NOMO-1 (cell line): ENCODE results near the gene WFDC10B.
"Not testable (repeated sequence)": the region's sequence is repeated elsewhere in the genome, so short reads cannot be mapped to it uniquely, and the experiment has no call there.

Experiments used
- DNase-seq, 2 experiments: peaks; one replicate each; lab custom pipeline; 2025; ENCODE audit not compliant: unreplicated experiment in 2 of 2; lab: John Stamatoyannopoulos, UW

The WFDC10B gene

DNA sequence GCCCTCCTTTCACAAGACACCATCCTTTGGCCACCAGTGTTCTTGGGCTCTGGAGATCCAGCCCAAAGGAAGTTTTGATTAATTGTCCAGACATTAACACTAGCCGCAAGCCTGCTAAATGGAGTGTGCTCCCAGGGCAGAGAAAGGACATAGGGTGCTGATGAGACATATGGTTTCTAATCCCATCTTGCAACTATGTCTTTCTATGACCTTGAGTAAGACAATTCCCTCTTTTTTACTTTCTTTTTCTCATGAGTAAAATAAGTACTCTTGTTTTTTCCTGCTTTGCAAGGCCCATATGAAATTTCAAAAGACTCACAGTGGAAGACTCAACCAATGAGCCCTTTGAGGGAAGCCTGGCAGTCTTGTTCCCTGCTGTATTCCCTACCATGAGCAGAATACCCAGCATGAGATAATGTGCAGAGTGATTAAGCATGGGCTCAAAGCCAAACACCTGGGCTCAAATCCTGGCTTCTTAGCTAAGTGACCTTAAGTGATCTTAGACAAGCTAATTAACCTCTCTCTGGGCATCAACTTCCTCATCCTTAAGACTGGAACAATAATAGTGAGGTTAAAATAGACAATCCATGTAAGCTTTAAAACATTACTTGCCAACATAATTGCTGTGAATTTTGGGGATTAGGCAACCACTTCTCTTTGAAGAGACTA is at the start of gene WFDC10B:
Gene WFDC10B (minus strand): TSS at position 51 of the 669 bp plus-strand sequence. CDS start 19,027 bp downstream, outside the sequence.
- DNase-seq: peak; percentile 28 to 67

DNA sequence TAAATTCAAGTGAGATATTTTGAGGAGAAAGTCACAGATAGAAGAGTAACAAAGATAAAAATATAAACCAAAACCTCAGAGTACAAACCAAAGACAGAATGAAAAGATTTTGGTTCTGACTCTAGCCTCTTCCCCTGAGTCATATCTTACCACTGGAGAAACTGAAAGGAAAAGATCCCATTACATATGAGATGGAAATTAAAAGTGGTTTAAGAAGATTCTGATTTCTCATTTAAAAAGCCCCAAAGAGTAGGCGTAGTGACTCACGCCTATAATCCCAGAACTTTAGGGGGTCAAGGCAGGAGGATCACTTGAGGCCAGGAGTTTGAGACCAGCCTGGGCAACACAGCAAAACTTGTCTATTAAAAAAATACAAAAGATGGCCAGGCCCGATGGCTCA is 47.9 kb upstream of the WFDC10B start:
- no peak for DNase-seq

DNA sequence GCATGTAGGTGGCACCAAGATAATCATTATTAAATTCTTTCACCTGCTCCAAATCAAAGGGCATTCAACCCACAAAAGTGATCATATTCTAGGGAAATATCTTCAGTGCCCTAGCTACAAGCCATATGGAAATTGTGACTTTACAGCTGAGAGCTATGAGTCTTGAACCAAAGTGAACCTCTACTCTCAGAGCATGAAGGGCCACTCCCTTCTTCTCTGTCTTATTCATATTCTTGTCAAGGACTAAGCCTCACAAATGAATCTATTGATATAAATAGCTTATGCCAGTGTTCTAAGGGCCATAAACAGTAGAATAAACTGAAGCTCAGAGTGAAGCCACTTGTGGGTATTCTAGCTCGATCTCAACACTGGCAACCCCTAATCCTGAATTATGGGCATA is 46.9 kb upstream of the WFDC10B start:
- DNase-seq: no peak

DNA sequence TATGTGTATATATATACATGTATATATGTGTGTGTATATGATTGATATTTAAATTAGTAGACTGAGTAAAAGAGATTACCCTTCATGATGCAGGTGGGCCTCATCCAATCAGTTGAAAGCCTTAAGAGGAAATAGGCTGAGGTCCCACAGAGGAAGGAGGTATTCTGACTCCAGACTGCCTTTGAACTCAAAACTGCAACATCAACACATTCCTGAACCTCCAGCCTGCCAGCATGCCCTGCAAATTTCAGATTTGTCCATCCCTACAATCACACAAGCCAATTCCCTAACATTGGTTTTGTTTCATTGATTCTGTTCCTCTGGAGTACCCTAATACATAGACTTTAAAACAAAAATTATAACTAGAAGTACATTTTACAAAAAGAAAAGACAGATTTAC is 40.2 kb upstream of the WFDC10B start:
- no peak for DNase-seq

DNA sequence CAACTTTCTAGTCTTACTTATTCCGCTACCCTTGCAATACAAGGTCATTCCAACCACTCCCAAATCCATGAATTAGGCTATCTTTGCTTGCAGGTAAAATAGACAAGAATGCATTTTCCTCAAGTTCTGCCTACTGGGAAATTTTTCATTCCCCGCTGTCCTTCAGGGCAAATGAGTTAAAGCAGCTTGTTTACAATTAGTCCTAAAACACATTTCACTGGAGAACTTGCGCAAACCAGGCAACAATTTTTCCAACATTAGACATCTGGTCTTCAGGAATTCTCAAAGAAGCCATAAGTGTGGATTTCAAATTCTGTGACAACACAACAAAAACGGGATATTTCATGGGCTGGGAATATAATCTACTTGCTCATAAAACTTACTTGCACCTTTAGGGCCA is 37.8 kb upstream of the WFDC10B start:
- DNase-seq: no peak

DNA sequence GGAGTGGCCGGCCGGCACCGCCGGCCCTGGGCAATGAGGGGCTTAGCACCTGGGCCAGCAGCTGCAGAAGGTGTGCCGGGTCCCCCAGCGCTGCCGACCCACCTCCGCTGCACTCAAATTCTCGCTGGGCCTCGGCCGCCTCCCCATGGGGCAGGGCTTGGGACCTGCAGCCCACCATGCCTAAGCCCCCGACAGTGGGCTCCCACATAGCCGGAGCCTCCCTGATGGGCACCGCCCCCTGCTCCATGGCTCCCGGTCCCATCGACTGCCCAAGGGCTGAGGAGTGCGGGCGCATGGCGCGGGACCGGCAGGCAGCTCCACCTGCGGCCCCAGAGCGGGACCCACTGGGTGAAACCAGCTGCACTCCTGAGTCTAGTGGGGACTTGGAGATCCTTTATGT is 31.2 kb upstream of the WFDC10B start:
- no peak for DNase-seq

DNA sequence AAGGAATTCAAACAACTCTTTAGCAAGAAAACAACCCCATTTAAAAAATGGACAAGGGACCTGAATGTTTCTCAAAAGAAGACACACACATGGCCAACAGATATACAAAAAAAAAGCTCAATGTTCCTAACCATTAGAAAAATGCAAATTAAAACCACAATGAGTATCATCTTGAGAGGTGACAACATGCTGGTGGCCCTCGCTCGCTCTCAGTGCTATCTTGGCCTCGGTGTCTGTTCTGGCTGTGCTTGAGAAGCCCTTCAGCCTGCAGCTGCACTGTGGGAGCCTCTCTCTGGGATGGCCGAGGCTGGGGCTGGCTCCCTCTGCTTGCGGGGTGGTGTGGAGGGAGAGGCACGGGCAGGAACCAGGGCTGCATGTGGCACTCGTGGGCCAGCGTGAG is 30.7 kb upstream of the WFDC10B start:
- no peak for DNase-seq

DNA sequence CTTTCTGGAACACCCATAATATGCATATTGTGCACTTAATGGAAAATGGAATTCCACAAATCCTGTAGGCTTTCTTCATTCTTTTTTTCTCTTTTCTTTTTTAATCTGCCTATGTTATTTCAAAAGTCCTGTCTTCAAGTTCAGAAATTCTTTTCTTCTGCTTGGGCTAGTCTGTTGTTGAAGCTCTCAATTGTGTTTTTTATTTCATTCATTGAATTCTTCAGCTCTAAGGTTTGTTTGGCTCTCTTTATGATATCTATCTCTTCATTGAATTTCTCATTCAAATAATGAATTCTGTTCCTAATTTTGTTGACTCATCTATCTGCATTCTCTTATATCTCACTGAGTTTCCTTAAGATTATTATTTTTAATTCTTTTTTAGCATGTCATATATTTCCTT is 27.4 kb upstream of the WFDC10B start:
- DNase-seq: no peak

DNA sequence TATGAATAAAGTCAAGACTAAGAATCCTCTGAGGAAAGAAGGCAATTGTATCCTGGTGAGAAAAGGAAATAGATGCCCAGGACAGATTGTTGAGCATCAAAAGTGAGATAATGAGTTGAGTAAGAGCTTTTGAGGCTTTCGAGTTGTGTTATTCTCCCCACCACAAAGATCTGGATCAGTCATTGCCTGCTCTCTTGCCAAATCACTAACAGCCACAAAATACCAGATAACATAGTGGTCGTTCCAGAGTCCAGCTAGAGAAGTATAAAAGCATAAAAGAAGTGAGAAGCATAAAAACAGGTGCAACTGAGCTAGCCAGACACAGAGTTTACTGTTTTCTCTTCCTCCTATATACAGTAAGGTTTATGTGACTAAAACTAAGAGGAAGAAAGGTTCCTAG is 22.2 kb upstream of the WFDC10B start:
- DNase-seq: peak; percentile 72 to 80

DNA sequence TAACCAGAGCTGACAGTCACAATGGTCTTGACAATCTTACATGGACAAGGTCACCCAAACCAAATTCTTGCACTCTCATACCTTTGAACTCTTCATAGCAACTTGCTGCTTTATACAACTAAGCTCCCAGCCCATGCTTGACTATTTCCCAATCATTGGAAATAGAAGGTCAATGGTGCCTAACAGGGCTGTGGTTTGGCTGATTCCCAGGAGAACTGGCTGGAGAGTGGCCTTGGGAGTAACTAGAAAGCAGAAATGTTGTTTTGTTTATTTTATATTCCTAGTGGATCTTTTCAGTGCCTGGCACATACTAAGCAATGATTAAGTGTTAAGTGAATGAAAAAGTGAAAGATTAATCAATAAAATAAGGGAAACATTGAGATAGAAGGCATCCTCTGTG is 20.3 kb upstream of the WFDC10B start:
- DNase-seq: no peak

DNA sequence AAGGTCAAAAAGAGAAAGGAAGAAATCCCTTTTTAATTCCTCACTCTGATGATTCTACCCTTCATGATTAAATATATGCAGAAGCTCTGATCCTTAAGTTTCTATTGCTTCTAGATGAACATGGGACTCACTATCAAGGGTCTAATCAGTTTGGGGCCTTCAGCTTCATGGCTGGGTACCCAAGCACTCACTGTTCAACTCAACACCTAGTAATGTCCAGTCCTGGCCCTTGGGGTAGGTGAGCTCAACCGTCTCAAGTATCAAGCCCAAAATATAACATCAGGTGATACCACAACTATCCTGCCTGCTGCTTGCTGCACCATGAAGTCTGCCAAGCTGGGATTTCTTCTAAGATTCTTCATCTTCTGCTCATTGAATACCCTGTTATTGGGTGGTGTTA is 17.2 kb upstream of the WFDC10B start, which contains the start of gene SPINT4:
Gene SPINT4 (plus strand): TSS at position 301 of the 400 bp plus-strand sequence. CDS start 21 bp downstream, at position 322.
- DNase-seq: no peak

DNA sequence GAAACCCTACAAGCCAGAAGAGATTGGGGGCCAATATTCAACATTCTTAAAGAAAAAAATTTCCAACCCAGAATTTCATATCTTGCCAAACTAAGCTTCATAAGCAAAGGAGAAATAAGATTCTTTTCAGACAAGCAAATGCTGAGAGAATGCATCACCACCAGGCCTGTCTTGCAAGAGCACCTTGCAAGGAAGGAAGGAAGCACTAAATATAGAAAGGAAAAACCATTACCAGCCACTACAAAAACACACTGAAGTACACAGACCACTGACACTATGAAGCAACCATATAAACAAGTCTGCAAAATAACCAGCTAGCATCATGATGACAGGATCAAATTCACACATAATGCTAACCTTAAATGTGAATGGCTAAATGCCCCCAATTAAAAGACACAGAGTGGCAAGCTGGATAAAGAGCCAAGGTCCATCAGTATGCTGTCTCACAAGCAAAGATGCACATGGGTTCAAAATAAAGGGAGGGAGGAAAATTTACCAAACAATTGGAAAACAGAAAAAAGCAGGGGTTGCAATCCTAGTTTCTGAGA is 11.4 kb upstream of the WFDC10B start:
- DNase-seq: peak in 1 of 2 experiments; percentile 57

DNA sequence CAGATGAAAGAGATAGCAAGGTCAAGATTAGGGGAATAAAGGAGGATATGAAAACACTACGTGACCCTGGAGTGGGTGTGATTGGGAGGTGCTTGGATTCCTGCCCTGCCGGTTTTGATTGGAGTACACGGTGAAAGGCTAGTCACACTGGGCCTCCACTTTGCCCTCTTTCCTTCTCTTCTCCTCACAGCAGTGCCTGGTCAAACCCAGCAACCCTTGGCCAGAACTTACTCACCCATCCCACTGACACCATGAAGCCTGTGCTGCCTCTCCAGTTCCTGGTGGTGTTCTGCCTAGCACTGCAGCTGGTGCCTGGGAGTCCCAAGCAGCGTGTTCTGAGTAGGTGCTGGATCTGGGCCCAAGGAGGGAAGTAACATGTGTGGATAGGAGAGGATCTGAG is 2.9 kb downstream of the WFDC10B start, which contains the start of gene WFDC13:
Gene WFDC13 (plus strand): TSS at position 166 of the 400 bp plus-strand sequence. CDS start 86 bp downstream, at position 252.
- no peak for DNase-seq

DNA sequence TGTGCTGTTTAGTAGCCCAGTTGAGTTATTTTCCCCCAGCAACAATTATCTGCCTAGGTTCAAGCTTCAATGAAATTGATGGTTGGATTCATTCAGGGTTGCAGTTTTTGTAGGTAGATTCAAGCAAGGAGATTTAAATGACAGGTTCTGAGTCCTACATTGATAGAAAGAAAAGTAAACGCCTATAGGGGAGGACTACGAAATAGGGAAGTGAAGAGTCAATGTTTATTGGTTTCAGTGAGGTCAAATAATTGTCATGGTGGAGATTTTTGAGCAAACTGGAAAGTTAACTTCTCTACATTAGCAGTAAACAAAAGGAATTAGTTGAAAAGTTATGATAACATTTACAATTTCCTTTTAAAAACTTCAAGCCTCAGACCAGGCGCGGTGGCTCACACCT is 3.7 kb downstream of the WFDC10B start:
- peak in 1 of 2 experiments; percentile 26 for DNase-seq

DNA sequence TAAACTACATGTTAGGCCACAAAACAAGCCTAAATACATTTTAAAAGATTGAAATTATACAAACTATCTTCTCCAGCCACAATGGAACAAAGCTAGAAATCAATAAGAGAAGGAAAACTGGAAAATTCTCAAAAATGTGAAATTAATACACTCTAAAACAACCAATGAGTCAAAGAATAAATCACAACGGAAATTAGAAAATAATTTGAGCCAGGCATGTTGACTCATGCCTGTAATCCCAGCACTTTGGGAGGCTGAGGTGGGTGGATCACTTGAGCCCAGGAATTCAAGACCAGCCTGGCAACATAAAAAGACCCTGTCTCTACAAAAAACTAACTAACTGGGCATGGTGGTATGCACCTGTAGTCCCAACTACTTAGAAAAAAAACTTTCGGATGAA is 9.3 kb downstream of the WFDC10B start:
- DNase-seq: no peak

DNA sequence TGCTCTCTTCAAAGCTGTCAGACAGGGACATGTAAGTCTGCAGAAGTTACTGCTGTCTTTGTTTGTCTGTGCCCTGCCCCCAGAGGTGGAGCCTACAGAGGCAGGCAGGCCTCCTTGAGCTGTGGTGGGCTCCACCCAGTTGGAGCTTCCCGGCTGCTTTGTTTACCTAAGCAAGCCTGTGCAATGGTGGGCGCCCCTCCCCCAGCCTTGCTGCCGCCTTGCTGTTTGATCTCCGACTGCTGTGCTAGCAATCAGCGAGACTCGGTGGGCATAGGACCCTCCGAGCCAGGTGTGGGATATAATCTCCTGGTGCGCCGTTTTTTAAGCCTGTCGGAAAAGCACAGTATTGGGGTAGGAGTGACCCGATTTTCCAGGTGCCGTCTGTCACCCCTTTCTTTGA is 11.5 kb downstream of the WFDC10B start:
- DNase-seq: not testable (repeated sequence)

DNA sequence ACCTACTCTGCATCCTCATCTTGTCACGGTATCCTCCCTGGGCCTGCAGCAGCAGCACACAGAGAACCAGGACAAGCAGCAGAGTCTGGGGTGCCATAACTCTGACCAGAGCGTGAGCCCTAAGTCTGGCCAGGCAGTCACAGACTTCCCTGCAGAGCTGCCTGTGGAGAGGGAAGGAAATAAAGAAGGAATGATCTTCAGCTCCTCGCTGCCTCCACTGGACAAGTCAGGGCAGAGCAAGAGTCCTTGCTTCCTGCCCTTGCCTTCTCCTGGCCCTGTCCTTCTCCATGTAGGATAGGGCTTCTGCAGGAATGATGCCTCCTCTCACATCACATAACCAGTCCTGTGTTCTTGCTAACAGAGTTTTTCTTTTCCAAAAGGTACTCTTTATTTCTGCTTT is 18.9 kb downstream of the WFDC10B start:
- no peak for DNase-seq

DNA sequence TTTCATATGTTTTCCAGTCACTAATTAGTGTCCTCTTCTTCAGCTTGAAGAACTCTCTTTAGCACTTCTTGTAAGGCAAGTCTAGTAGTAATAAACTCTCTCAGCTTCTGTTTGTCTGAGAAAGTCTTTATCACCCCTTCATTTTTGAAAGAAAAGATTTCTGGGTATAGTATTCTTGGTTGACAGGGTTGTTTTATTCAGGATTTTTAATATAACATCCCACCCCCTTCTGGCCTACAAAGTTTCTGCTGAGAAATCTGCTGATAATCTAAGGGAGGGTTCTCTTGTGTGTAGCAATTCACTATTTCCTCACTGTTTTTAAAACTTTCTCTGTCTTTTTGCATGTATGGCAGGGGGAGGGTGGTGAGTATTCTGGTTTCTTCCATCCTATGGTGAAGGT is 25.2 kb downstream of the WFDC10B start:
- no peak for DNase-seq

DNA sequence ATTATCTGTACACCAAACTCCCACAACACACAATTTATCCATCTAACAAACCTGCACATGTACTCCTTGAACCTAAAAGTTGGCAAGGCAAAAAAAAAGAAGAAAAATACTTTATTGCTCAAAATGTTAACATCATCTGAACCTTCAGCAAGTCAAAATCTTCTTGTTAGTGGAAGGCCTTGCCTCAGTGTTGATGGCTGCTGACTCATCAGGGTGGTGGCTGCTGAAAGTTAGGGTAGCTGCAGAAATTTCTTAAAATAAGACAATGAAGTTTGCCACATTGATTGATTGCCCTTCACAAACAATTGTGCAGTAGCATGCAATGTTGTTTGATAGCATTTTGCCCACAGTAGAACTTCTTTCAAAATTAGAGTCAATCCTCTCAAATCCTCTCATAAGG is 32.1 kb downstream of the WFDC10B start:
- peak; percentile 13 to 39 for DNase-seq

DNA sequence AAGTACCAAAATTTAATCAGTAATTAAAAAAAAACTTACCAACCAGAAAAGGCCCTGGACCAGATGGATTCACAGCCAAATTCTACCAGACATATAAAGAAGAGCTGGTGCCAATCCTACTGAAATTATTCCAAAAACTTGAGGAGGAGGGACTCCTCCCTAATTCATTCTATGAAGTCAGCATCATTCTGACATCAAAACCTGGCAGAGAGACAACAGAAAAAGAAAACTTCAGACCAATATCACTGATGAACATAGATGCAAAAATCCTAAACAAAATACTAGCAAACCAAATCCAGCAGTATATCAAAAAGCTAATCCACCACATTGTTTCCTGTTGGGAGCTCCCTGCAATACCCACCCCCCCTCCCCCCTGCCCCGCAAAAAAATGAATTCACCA is 34.7 kb downstream of the WFDC10B start, which contains the start of gene WFDC11:
Gene WFDC11 (minus strand): TSS at position 101 of the 400 bp plus-strand sequence. CDS start 19,639 bp downstream, outside the sequence.
- DNase-seq: no peak

DNA sequence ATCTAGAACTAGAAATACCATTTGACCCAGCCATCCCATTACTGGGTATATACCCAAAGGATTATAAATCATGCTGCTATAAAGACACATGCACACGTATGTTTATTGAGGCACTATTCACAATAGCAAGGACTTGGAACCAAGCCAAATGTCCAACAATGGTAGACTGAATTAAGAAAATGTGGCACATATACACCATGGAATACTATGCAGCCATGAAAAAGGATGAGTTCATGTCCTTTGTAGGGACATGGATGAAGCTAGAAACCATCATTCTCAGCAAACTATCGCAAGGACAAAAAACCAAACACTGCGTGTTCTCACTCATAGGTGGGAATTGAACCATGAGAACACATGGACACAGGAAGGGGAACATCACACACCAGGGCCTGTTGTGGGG is 47.8 kb downstream of the WFDC10B start:
- not testable (repeated sequence) for DNase-seq

DNA sequence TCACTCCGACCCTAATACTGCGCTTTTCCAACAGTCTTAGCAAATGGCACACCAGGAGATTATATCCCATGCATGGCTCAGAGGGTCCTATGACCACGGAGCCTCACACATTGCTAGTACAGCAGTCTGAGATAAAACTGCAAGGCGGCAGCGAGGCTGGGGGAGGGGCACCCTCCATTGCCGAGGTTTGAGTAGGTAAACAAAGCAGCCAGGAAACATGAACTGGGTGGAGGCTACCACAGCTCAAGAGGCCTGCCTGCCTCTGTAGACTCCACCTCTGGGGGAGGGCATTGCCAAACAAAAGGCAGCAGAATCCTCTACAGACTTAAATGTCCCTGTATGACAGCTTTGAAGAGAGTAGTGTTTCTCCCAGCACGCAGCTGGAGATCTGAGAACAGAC is 53.1 kb downstream of the WFDC10B start:
- DNase-seq: not testable (repeated sequence)
